SH-SY5Y (cell line): ENCODE data around the gene DSCAML1.

Source experiments
- GATA2 ChIP-seq: IDR thresholded peaks from 2 replicates; pipeline ENCODE4 v1.6.1; 2011; ENCODE audit warnings: mild to moderate bottlenecking, low read depth, low read length
- GATA3 ChIP-seq: IDR thresholded peaks from 2 replicates; pipeline ENCODE4 v1.6.1; 2011; ENCODE audit warnings: low read depth, mild to moderate bottlenecking, low read length, moderate library complexity

- TF ChIP-seq GATA3: no peak
- TF ChIP-seq GATA2: no peak
Measured at GRCh38 chr11:117437791-117438130, 359.3 kb downstream of the DSCAML1 start.
